Activated naive CD4-positive, alpha-beta T cell treated with anti-CD3 and anti-CD28 coated beads for 36 hours (primary cell): ENCODE measurements around the gene UBE4B. TPM values are rescaled to one million over a fixed set of nuclear protein-coding genes. Genes with fewer than 3 reads are reported as not detected.

Experiments used
- CTCF ChIA-PET: fragments of 350-600 bp; sonication (Branson Sonifier 250); formaldehyde crosslinking; loops from one replicate; lab custom pipeline; 2021; ENCODE audit warnings: antibody characterized with exemption; lab: Charles Lee
- DNase-seq: peaks from one replicate; pipeline ENCODE4 v3.0.0-alpha.2; 2020
- H3K27ac Mint-ChIP-seq: one replicate; pipeline ENCODE4 v1.8.0; 2021; ENCODE audit warnings: mild to moderate bottlenecking, mixed read lengths
- H3K27me3 Mint-ChIP-seq: one replicate; pipeline ENCODE4 v1.8.0; 2021; ENCODE audit warnings: low read depth, mixed read lengths
- H3K36me3 Mint-ChIP-seq: one replicate; pipeline ENCODE4 v1.8.0; 2021; ENCODE audit warnings: low read depth, mixed read lengths
- H3K4me1 Mint-ChIP-seq: one replicate; pipeline ENCODE4 v1.8.0; 2021; ENCODE audit warnings: low read depth, mixed read lengths
- H3K4me3 Mint-ChIP-seq: one replicate; pipeline ENCODE4 v1.8.0; 2021; ENCODE audit warnings: mild to moderate bottlenecking, moderate library complexity, mixed read lengths
- H3K9me3 Mint-ChIP-seq: one replicate; pipeline ENCODE4 v1.8.0; 2021; ENCODE audit warnings: mixed read lengths
- intact Hi-C: fragments of 100-400 bp; cut with micrococcal nuclease; formaldehyde crosslinking; loops from one replicate; pipeline ENCODE4 v1.15.1; 2023
- total RNA-seq, 2 experiments: library from RNA; stranded (reverse); gene quantifications; one replicate each; pipeline ENCODE4 v1.2.3, GENCODE V29; 2021

Gene UBE4B
- total RNA-seq, 2 experiments from 2014 or later, result 20.1 to 21.3 TPM

DNA sequence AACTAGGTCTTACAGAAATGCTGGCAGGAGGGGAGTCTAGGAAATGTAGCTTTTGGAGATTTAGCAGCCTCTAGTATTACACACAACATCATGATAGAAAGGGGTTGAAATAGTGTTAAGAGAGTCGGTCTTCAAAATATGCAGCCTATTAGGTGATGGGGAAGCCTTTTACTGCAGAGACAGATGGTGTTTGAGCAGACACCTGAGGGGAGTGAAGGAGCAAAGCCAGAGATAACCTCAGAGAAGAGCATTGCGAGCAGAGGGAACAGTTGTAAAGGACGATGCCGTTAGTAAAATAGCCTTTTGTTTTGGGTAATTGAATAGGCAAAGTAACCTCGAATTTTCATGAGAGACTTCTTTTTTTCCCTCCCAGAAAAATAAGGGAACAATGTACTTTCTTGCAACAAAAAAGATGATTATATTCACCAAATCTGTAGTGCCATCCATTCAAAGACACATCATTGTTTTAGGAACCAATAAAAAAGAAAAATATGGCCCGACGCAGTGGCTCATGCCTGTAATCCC, 111.3 kb downstream of the UBE4B start:
- no peaks in the 10 kb centered on the region for H3K9me3 Mint-ChIP-seq
- CTCF ChIA-PET, result no interaction called here
- intact Hi-C loops, result no loop called here
- no peaks in the 10 kb centered on the region for H3K4me1 Mint-ChIP-seq
- no peak overlapping the region for H3K4me3 Mint-ChIP-seq
- H3K36me3 Mint-ChIP-seq, result no peaks in the 10 kb centered on the region
- DNase-seq, result no peak
- H3K27me3 Mint-ChIP-seq, result no peaks in the 10 kb centered on the region
- H3K27ac Mint-ChIP-seq, result no peak overlapping the region

DNA sequence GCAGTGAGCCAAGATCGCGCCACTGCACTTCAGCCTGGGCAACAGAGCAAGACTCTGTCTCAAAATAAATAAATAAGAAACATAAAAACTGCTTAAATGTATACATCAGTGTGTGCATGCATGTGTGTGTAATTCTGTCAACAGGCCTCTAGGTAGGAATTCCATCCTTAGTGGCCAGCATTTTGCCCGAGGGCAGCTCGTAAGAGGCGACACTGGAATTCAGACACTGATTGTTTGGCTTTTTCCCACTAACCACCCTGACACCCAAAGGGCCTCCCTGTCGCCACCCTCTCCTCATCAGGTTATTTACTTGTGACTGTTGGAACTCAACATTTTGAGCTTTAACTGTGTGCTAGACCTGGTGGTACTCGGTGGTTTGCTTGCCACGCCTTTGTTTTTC, 113.6 kb downstream of the UBE4B start:
- DNase-seq, result no peak
- no peaks in the 10 kb centered on the region for H3K9me3 Mint-ChIP-seq
- no peaks in the 10 kb centered on the region for H3K4me1 Mint-ChIP-seq
- no peaks in the 10 kb centered on the region for H3K27me3 Mint-ChIP-seq
- H3K36me3 Mint-ChIP-seq, result no peaks in the 10 kb centered on the region
- no peak overlapping the region for H3K4me3 Mint-ChIP-seq
- no peak overlapping the region for H3K27ac Mint-ChIP-seq
- intact Hi-C loops, result no loop called here
- CTCF ChIA-PET, result no interaction called here

- CTCF ChIA-PET, result interaction anchor here (0.7 to 1.0 kb wide), 2 partner anchors 236 to 1144 kb away, joined by 3 to 4 read pairs; no protein-coding TSS in a partner anchor
- no peaks in the 10 kb centered on the region for H3K9me3 Mint-ChIP-seq
- H3K36me3 Mint-ChIP-seq, result no peaks in the 10 kb centered on the region
- no peak for DNase-seq
- intact Hi-C loops, result no loop called here
- H3K4me1 Mint-ChIP-seq, result no peaks in the 10 kb centered on the region
- H3K4me3 Mint-ChIP-seq, result no peak overlapping the region
- no peak overlapping the region for H3K27ac Mint-ChIP-seq
- H3K27me3 Mint-ChIP-seq, result no peaks in the 10 kb centered on the region
These were observed 116.5 kb downstream of the UBE4B start for GRCh38 chr1:10149231-10149630.

- no peaks in the 10 kb centered on the region for H3K36me3 Mint-ChIP-seq
- no peaks in the 10 kb centered on the region for H3K9me3 Mint-ChIP-seq
- intact Hi-C loops, result loop anchor here (2.0 kb wide), 2 partner anchors 202 to 278 kb away; no protein-coding TSS in a partner anchor
- no peak overlapping the region for H3K4me3 Mint-ChIP-seq
- H3K4me1 Mint-ChIP-seq, result no peaks in the 10 kb centered on the region
- no peaks in the 10 kb centered on the region for H3K27me3 Mint-ChIP-seq
- no peak overlapping the region for H3K27ac Mint-ChIP-seq
- CTCF ChIA-PET, result interaction anchor here (0.6 to 1.7 kb wide), 6 partner anchors 8 to 280 kb away, joined by 3 to 6 read pairs (median 4); no protein-coding TSS in a partner anchor
- DNase-seq, result peak; percentile 68
These were observed 120.0 kb downstream of the UBE4B start for GRCh38 chr1:10152709-10153284.

- Mint-ChIP-seq H3K27ac (no peak overlapping the region), H3K4me3 (no peak overlapping the region), H3K9me3 (no peaks in the 10 kb centered on the region), H3K36me3 (peaks cover 2% of the 10 kb centered on the region), H3K27me3 (no peaks in the 10 kb centered on the region), H3K4me1 (no peaks in the 10 kb centered on the region)
- intact Hi-C loops, result no loop called here
- CTCF ChIA-PET, result no interaction called here
- DNase-seq, result no peak
These were observed 122.4 kb downstream of the UBE4B start for GRCh38 chr1:10155087-10155712.

DNA sequence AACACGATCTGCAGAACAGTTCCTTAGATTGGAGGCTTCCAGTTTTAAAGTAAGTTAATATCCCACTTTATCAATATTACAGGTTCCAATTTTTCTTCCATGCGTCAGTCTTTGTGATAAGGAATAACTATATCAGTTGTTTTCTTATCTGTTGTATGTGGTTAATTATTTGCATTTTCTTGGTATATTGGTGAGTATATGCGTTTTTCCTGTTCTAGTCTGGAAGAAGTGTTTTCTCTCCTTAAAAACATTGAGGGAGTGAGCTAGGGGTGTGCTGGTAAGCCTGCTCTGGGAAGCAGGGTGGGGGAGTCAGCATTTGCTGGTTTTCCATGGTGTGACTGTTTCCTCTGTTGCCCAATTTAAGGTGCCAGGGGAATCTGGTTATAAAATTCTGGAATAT, 127.4 kb downstream of the UBE4B start:
- no peak overlapping the region for H3K27ac Mint-ChIP-seq
- CTCF ChIA-PET, result interaction anchor here (1.3 kb wide), 1 partner anchor 50 kb away, joined by 7 read pairs; the partner anchor contains the start of gene KIF1B
- no peaks in the 10 kb centered on the region for H3K9me3 Mint-ChIP-seq
- intact Hi-C loops, result no loop called here
- no peak for DNase-seq
- H3K27me3 Mint-ChIP-seq, result no peaks in the 10 kb centered on the region
- H3K4me1 Mint-ChIP-seq, result no peaks in the 10 kb centered on the region
- H3K4me3 Mint-ChIP-seq, result no peak overlapping the region
- peaks cover 11% of the 10 kb centered on the region for H3K36me3 Mint-ChIP-seq

DNA sequence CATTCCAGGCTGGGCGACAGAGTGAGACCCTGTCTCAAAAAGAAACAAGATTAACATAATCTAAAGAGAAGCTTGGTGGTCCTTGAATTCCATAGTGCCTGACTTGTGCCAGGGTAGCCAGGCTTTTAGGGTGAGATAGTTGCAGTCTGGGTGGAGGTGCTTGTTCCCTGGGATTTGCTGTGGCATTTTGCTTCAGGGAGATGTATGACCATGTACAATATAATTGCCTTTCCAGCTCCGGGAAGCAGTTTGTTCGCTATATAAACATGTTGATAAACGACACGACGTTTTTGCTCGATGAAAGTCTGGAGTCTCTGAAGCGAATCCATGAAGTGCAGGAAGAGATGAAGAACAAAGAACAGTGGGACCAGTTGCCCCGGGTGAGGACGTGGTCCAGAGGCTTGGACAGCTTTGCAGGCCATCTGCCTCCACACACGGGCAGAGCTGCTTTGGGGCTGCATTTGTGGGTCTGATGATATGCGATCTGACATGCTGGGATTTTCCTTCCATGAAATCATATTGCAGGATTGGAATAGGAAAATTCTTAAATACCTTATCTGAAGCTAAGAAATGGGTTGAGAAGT, 128.2 kb downstream of the UBE4B start:
- Mint-ChIP-seq H3K27ac (no peak overlapping the region), H3K27me3 (no peaks in the 10 kb centered on the region), H3K4me1 (no peaks in the 10 kb centered on the region), H3K9me3 (no peaks in the 10 kb centered on the region), H3K4me3 (no peak overlapping the region), H3K36me3 (peaks cover 11% of the 10 kb centered on the region)
- intact Hi-C loops, result no loop called here
- DNase-seq, result no peak
- CTCF ChIA-PET, result interaction anchor here (1.3 kb wide), 2 partner anchors 9 to 49 kb away, joined by 3 to 7 read pairs; partner anchors contain the start of gene KIF1B

- Mint-ChIP-seq H3K4me3 (no peak overlapping the region), H3K36me3 (peaks cover 14% of the 10 kb centered on the region), H3K9me3 (no peaks in the 10 kb centered on the region), H3K27ac (no peak overlapping the region), H3K4me1 (no peaks in the 10 kb centered on the region), H3K27me3 (no peaks in the 10 kb centered on the region)
- DNase-seq, result no peak
- CTCF ChIA-PET, result interaction anchor here (0.6 to 1.3 kb wide), 2 partner anchors 10 to 107 kb away, joined by 3 to 7 read pairs; no protein-coding TSS in a partner anchor
- intact Hi-C loops, result no loop called here
These were observed 129.0 kb downstream of the UBE4B start for GRCh38 chr1:10161541-10162290.

DNA sequence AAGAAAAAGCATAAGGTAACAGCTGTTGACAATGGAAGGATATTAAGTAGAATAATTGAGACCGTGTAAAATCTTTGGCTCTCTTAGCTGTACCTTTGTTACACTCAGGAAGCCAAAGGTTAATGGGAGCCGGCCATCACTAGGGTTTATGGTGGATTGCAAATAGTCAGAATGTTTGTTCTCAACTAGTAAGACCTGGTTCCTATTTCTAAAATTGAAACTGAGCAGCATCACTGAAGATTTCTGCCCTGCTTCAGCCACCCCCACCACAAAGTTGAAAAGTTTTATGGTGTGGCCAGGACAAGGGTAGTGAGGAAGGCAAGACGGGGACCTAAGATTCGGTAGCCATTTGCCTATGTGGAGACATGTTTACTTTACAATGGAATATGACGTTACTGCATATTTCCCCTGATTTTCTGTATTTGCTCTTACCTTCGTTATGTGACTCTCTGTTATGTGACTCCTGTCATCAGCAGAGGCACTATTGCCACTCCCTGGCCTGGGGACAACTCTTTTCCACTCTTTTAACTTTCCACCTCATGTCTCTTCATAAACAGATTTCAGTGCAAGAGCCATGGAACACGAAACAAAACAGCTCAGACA, 136.3 kb downstream of the UBE4B start:
- Mint-ChIP-seq H3K27ac (peak overlapping the region; percentile 87), H3K4me3 (no peak overlapping the region), H3K36me3 (peaks cover 34% of the 10 kb centered on the region), H3K27me3 (no peaks in the 10 kb centered on the region), H3K4me1 (peaks cover 40% of the 10 kb centered on the region), H3K9me3 (no peaks in the 10 kb centered on the region)
- intact Hi-C loops, result no loop called here
- peak; percentile 31 for DNase-seq
- CTCF ChIA-PET, result interaction anchor here (2.0 kb wide), 1 partner anchor 41 kb away, joined by 8 read pairs; the partner anchor contains the start of gene KIF1B

DNA sequence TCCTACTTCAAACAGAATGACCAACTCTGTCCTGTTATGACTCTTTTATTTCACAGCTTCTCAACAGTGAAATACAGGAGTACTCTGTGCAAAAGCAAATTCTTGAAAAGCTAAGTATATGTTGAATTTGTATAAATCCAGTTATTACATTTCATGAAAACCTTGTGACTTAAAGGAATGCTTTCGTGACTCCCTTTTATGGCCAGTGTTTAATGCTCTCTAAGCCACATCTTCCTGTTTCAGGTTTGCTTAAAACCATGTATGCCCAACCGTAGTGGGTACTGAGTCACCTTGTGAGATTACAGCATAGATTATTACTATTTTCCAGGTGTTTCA, 137.4 kb downstream of the UBE4B start:
- H3K4me1 Mint-ChIP-seq, result peaks cover 40% of the 10 kb centered on the region
- no peak overlapping the region for H3K4me3 Mint-ChIP-seq
- no peaks in the 10 kb centered on the region for H3K9me3 Mint-ChIP-seq
- CTCF ChIA-PET, result interaction anchor here (2.0 kb wide), 1 partner anchor 40 kb away, joined by 8 read pairs; the partner anchor contains the start of gene KIF1B
- peak; percentile 48 for DNase-seq
- H3K27me3 Mint-ChIP-seq, result no peaks in the 10 kb centered on the region
- peak overlapping the region; percentile 87 for H3K27ac Mint-ChIP-seq
- peaks cover 33% of the 10 kb centered on the region for H3K36me3 Mint-ChIP-seq
- intact Hi-C loops, result loop anchor here (1.0 kb wide), 7 partner anchors 42 to 442 kb away; partner anchors contain the start of gene UBE4B

DNA sequence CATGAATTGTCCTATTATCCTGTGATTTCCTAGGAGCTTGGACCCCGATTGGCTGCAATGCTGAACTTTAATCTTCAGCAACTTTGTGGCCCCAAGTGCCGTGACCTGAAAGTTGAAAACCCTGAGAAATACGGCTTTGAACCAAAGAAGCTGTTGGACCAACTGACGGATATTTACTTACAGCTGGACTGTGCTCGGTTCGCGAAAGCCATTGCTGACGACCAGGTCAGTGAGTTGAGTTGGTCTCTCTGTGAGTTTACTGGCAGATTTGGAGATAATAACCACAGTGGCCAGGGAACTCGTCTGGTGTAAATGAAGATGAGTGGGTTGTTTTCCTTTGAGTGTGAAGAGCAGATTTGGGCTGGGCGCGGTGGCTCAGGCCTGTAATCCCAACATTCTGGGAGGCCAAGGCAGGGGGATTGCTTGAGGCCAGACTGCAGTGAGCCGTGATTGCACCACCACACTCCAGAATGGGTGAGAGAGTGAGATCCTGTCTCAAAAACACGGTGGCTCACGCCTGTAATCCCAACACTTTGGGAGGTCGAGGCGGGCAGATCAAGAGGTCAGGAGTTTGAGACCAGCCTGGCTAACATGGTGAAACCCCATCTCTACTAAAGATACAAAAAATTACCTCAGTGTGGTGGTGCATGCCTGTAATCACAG, 138.5 kb downstream of the UBE4B start:
- CTCF ChIA-PET, result interaction anchor here (2.0 kb wide), 1 partner anchor 38 kb away, joined by 8 read pairs; the partner anchor contains the start of gene KIF1B
- DNase-seq, result no peak
- peaks cover 38% of the 10 kb centered on the region for H3K36me3 Mint-ChIP-seq
- intact Hi-C loops, result no loop called here
- H3K27me3 Mint-ChIP-seq, result no peaks in the 10 kb centered on the region
- no peak overlapping the region for H3K4me3 Mint-ChIP-seq
- H3K4me1 Mint-ChIP-seq, result peaks cover 40% of the 10 kb centered on the region
- peaks cover 5% of the 10 kb centered on the region for H3K9me3 Mint-ChIP-seq
- H3K27ac Mint-ChIP-seq, result no peak overlapping the region
